Epithelial cell of proximal tubule (primary cell): ENCODE measurements around the gene CCNA2. TPM values are rescaled to one million over a fixed set of nuclear protein-coding genes. Genes with fewer than 3 reads are reported as not detected.

Source experiments
- DNase-seq: peaks from one replicate; pipeline ENCODE4 v3.0.0-alpha.2; 2011; ENCODE audit warnings: low read depth
- H3K4me3 ChIP-seq: 2 replicates; pipeline ENCODE4 v1.5.1; 2011; ENCODE audit warnings: low read depth, mild to moderate bottlenecking, low read length
- total RNA-seq: library from RNA; depleted of rRNA; stranded (reverse); fragments of >200 nt; gene quantifications from 2 replicates; pipeline ENCODE4 v1.2.3, GENCODE V29; 2015
- TF ChIP-seq, protein P1 (sequence below): conservative IDR thresholded peaks from 2 replicates; pipeline ENCODE4 v1.5.1; 2012; ENCODE audit warnings: low read depth, mild to moderate bottlenecking, low read length

Gene CCNA2
- total RNA-seq, 1 donor from 2014 or later: 106 TPM

DNA sequence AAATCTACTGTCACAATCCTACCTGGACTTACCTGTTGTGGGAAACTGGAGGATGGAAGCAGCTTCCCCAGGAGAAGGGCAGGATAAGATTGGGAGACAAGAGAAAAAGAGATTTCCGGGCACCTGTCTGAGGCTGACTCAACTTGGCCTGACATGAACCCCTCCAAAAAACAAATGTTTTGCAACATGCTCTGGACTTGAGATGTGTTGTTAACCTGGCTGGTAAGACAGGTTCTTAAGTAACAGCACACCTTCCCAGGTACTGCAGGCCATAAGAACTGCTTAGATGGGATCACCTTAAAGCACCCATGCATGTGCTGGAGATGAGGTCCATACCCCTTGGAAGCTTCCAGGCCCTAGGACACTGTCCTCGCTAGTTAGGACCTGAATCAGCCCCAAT lies 54.3 kb downstream of the CCNA2 start:
- DNase-seq: no peak
- no peak overlapping the region for H3K4me3 ChIP-seq
- TF ChIP-seq, protein P1, sequence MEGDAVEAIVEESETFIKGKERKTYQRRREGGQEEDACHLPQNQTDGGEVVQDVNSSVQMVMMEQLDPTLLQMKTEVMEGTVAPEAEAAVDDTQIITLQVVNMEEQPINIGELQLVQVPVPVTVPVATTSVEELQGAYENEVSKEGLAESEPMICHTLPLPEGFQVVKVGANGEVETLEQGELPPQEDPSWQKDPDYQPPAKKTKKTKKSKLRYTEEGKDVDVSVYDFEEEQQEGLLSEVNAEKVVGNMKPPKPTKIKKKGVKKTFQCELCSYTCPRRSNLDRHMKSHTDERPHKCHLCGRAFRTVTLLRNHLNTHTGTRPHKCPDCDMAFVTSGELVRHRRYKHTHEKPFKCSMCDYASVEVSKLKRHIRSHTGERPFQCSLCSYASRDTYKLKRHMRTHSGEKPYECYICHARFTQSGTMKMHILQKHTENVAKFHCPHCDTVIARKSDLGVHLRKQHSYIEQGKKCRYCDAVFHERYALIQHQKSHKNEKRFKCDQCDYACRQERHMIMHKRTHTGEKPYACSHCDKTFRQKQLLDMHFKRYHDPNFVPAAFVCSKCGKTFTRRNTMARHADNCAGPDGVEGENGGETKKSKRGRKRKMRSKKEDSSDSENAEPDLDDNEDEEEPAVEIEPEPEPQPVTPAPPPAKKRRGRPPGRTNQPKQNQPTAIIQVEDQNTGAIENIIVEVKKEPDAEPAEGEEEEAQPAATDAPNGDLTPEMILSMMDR: no peak

DNA sequence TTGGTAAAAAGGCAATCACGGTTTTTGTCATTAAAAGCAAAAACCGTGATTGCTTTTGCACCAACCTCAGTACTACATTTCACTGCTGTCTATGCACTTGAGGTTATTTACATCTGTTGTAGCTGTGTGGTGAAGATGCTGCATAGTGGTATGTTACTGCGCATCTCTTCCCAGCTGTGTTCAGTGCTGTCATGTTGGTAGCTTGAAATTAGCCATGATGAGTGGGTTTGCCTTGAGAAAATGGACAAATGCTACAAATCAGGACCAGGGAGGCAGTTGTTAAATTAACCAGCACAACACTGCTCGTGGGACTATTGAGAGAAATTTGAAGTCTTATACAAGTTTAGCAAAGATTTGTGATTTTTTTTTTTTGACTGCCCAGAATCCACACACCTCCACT lies 56.5 kb downstream of the CCNA2 start:
- TF ChIP-seq, protein P1: no peak
- no peak overlapping the region for H3K4me3 ChIP-seq
- DNase-seq: no peak

Other genes with a start within 250 kb of the CCNA2 start
- 308 and 352 TPM in 2 replicates for gene ANXA5, start 126.9 kb downstream of the CCNA2 start, total RNA-seq
- gene SMIM43, start 58.7 kb downstream of the CCNA2 start, total RNA-seq: 0.07 TPM in 1 of 2 replicates, not detected in the other
- 55.5 and 71.1 TPM in 2 replicates for gene EXOSC9, start 22.6 kb downstream of the CCNA2 start, total RNA-seq
- 22.7 and 26.5 TPM in 2 replicates for gene BBS7, start 46.6 kb upstream of the CCNA2 start, total RNA-seq
- gene TRPC3, start 128.2 kb upstream of the CCNA2 start, total RNA-seq: 0.06 and 0.07 TPM in 2 replicates